PC-9 (cell line): ENCODE data around the gene PRKCA.

Experiments
- CTCF ChIP-seq: fragments of 200-600 bp; sonication (generic); conservative IDR thresholded peaks from 2 replicates; pipeline ENCODE4 v1.6.1; 2017; ENCODE audit warnings: mixed run types, antibody characterized with exemption, mild to moderate bottlenecking, moderate library complexity
- EZH2 ChIP-seq: fragments of 200-600 bp; sonication (generic); IDR thresholded peaks from 2 replicates; pipeline ENCODE4 v1.8.0; 2017; ENCODE audit warnings: antibody characterized with exemption, low read depth

- TF ChIP-seq EZH2, result no peak
- no peak for TF ChIP-seq CTCF
Measured at GRCh38 chr17:66387392-66387981, 85.1 kb downstream of the PRKCA start.
